ENCODE measurements around the gene CFAP74. TPM values are rescaled to one million over a fixed set of nuclear protein-coding genes. Genes with fewer than 3 reads are reported as not detected.

CFAP74 gene
- total and polyA plus RNA-seq, 2 of the 4 experiments (the other 2 are of a cell fraction), result not detected

- ChIA-PET POLR2A (ENCODE audit: unreplicated experiment) (no interaction called here), CTCF (no interaction called here)
- no peak overlapping the region for H2BK120ac ChIP-seq (ENCODE audit: low read depth, low read length)
- no peak overlapping the region for H4K5ac ChIP-seq (ENCODE audit: low read depth, low read length)
- H3K4me2 ChIP-seq (ENCODE audit: low read depth, low read length), result no peak overlapping the region
- no peak overlapping the region for H3K4me3 ChIP-seq (ENCODE audit: insufficient read depth, low read depth, low read length)
- dilution Hi-C loops (cut with HindIII; ENCODE audit: low sequenced_read_pairs, unreplicated experiment), result no loop called here
- H3K4me1 ChIP-seq (ENCODE audit: control insufficient read depth, insufficient read depth, low read length), result no peaks in the 10 kb centered on the region
- BruUV-seq (replicated peaks), result no TSS peak
- no peak overlapping the region for H2BK5ac ChIP-seq (ENCODE audit: low read depth, low read length, poor library complexity, severe bottlenecking)
- H3K9me1 ChIP-seq (ENCODE audit: insufficient read depth, low read length), result no peaks in the 10 kb centered on the region
- H2BK20ac ChIP-seq (ENCODE audit: low read depth, low read length), result no peak overlapping the region
- intact Hi-C loops (cut with micrococcal nuclease), result no loop called here
- peaks cover 1% of the 10 kb centered on the region; the same call in 1 of the 2 replicates for H3K9me3 ChIP-seq (ENCODE audit: control insufficient read depth, insufficient read depth, low read length)
- H4K91ac ChIP-seq (ENCODE audit: insufficient read depth, low read depth, low read length), result no peak overlapping the region
- DNase-seq (no peak), ATAC-seq (ENCODE audit: low read depth) (no peak)
- in situ Hi-C loops (cut with MboI; ENCODE audit: low sequenced_read_pairs), result loop anchor here (10.0 to 25.0 kb wide), 2 partner anchors 187 to 394 kb away; no protein-coding TSS in a partner anchor
- no peak overlapping the region for H2AK9ac ChIP-seq (replicated peaks; ENCODE audit: low read depth, low read length, poor library complexity)
- H4K20me1 ChIP-seq (ENCODE audit: insufficient read depth, low read length), result 0 out of 2 replicates have a peak, but pooled peaks cover 6% of the 10 kb centered on the region
- no peak overlapping the region for H2AK5ac ChIP-seq (ENCODE audit: low read depth, low read length)
- no peak overlapping the region for H3K9ac ChIP-seq (ENCODE audit: low read depth, low read length)
- H3K36me3 ChIP-seq (ENCODE audit: control insufficient read depth, insufficient read depth, low read length), result no peaks in the 10 kb centered on the region
- no peak overlapping the region for H4K8ac ChIP-seq (ENCODE audit: low read depth in 2 of 2, low read length in 2 of 2)
- no peak overlapping the region for H2BK15ac ChIP-seq (ENCODE audit: low read depth, low read length)
- H3K23ac ChIP-seq (ENCODE audit: low read depth, low read length), result no peak overlapping the region
- H3K79me1 ChIP-seq (ENCODE audit: low read depth in 1 of 2, low read length in 2 of 2), result no peaks in the 10 kb centered on the region
- H2AFZ ChIP-seq (replicated peaks; ENCODE audit: low read length, poor library complexity), result no peak overlapping the region
- no peak overlapping the region for H3K4ac ChIP-seq (ENCODE audit: low read depth, low read length)
- no peak overlapping the region for H3K14ac ChIP-seq (replicated peaks; ENCODE audit: low read depth, low read length)
- H3K18ac ChIP-seq (ENCODE audit: low read depth, low read length), result no peak overlapping the region
- peaks cover 22% of the 10 kb centered on the region for H3K27me3 ChIP-seq (ENCODE audit: control insufficient read depth, insufficient read depth, low read length)
- TF ChIP-seq CHD1 (IDR thresholded peaks at IDR 0.05; ENCODE audit: low read depth, low read length) (no peak), FOS (IDR thresholded peaks at IDR 0.05; ENCODE audit: low read depth, low read length) (no peak), RFX5 (IDR thresholded peaks at IDR 0.05; ENCODE audit: low read depth, low read length) (no peak), POLR2A (IDR thresholded peaks at IDR 0.05; ENCODE audit: low read depth, low read length) (no peak), SMC3 (IDR thresholded peaks at IDR 0.05; ENCODE audit: low read depth, low read length) (no peak), BHLHE40 (IDR thresholded peaks at IDR 0.05; ENCODE audit: low read depth, low read length) (no peak), RAD21 (IDR thresholded peaks at IDR 0.05; ENCODE audit: low read length) (no peak), RCOR1 (IDR thresholded peaks at IDR 0.05; ENCODE audit: insufficient replicate concordance, low read length) (no peak)
- TF ChIP-seq, protein P1, sequence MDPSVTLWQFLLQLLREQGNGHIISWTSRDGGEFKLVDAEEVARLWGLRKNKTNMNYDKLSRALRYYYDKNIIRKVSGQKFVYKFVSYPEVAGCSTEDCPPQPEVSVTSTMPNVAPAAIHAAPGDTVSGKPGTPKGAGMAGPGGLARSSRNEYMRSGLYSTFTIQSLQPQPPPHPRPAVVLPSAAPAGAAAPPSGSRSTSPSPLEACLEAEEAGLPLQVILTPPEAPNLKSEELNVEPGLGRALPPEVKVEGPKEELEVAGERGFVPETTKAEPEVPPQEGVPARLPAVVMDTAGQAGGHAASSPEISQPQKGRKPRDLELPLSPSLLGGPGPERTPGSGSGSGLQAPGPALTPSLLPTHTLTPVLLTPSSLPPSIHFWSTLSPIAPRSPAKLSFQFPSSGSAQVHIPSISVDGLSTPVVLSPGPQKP (IDR thresholded peaks at IDR 0.05; ENCODE audit: borderline replicate concordance, low read depth, low read length), result no peak
- H3K56ac ChIP-seq (ENCODE audit: extremely low read depth, insufficient read depth, low read length), result no peak overlapping the region
- no peak overlapping the region for H3K27ac ChIP-seq (ENCODE audit: insufficient read depth, low read length)
- WGBS, 2 experiments (ENCODE audit: extremely low coverage in 2 of 2, insufficient read length in 1 of 2), result 78 to 100% methylated on average over 2 of the region's 3 CpGs
These were observed 35.7 kb downstream of the CFAP74 start for GRCh38 chr1:1967879-1968278.
